Hepatocyte (in vitro differentiated cells): Measurements from ENCODE around the gene SOST.

Experiments used
- EZH2 ChIP-seq: fragments of 200-600 bp; sonication (generic); IDR thresholded peaks from 2 replicates; pipeline ENCODE4 v1.6.1; 2016; ENCODE audit warnings: antibody characterized with exemption, mild to moderate bottlenecking, borderline replicate concordance
- TF ChIP-seq, protein P1 (sequence below): fragments of 200-600 bp; sonication (generic); IDR thresholded peaks from 2 replicates; pipeline ENCODE4 v1.5.1; 2016; ENCODE audit warnings: antibody characterized with exemption, mild to moderate bottlenecking; ENCODE audit not compliant: poor library complexity

- no peak for TF ChIP-seq EZH2
- TF ChIP-seq, protein P1, sequence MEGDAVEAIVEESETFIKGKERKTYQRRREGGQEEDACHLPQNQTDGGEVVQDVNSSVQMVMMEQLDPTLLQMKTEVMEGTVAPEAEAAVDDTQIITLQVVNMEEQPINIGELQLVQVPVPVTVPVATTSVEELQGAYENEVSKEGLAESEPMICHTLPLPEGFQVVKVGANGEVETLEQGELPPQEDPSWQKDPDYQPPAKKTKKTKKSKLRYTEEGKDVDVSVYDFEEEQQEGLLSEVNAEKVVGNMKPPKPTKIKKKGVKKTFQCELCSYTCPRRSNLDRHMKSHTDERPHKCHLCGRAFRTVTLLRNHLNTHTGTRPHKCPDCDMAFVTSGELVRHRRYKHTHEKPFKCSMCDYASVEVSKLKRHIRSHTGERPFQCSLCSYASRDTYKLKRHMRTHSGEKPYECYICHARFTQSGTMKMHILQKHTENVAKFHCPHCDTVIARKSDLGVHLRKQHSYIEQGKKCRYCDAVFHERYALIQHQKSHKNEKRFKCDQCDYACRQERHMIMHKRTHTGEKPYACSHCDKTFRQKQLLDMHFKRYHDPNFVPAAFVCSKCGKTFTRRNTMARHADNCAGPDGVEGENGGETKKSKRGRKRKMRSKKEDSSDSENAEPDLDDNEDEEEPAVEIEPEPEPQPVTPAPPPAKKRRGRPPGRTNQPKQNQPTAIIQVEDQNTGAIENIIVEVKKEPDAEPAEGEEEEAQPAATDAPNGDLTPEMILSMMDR: no peak
Measured at GRCh38 chr17:43719578-43719977, 39.0 kb downstream of the SOST start.
